ENCODE results near the gene AQP1. TPM values are rescaled to one million over a fixed set of nuclear protein-coding genes. Genes with fewer than 3 reads are reported as not detected.

The AQP1 gene
- polyA plus RNA-seq, 3 donors: 0.03 TPM; not detected in 2

DNA sequence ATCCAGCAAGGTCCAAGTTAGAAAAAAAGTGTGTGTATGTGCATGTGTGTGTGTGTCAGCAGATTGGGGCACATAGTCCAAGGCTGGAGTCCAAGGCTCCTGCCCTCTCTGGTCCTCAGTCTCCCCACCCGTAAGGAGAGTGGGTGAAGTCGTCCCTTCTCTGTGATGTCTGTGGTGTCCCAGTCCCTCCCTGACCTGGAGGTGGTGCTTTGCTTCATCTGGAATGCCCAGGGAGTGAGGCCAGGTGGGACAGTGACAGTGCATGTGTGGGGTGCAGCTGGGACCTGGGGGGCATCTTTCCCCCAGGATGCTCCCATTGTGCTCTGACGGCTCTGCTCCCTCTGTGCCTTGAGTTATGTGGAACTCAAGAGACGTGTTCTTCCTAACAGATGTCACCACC, 18.0 kb downstream of the AQP1 start:
- Histone ChIP-seq H2AFZ (ENCODE audit: insufficient read depth, low read depth, low read length, poor library complexity, severe bottlenecking) (no peak overlapping the region), H3K79me2 (ENCODE audit: insufficient read depth, low read length) (no peaks in the 10 kb centered on the region), H3K27ac (ENCODE audit: low read depth in 1 of 2, low read length in 2 of 2) (no peak overlapping the region), H3K36me3 (replicated peaks in 1 of 2; ENCODE audit: control insufficient read depth in 1 of 2, insufficient read depth in 2 of 2, low read length in 2 of 2) (no peaks in the 10 kb centered on the region), H3K9me3 (replicated peaks in 1 of 2; ENCODE audit: control insufficient read depth in 1 of 2, insufficient read depth in 1 of 2, low read length in 2 of 2) (peaks cover 0 to 7% of the 10 kb centered on the region in 2 donors), H3K9ac (ENCODE audit: insufficient read depth, low read length, poor library complexity, severe bottlenecking) (no peak overlapping the region), H3K4me1 (ENCODE audit: control insufficient read depth in 1 of 2, insufficient read depth in 2 of 2, low read length in 2 of 2) (no peaks in the 10 kb centered on the region), H3K4me2 (replicated peaks; ENCODE audit: extremely low read depth, low read length, poor library complexity, severe bottlenecking) (no peak overlapping the region), H4K20me1 (ENCODE audit: insufficient read depth, low read length) (no peaks in the 10 kb centered on the region), H3K27me3 (ENCODE audit: control insufficient read depth in 2 of 2, insufficient read depth in 2 of 2, low read length in 2 of 2) (no peaks in the 10 kb centered on the region), H3K4me3 (replicated peaks in 1 of 3; ENCODE audit: low read depth in 2 of 3, low read length in 3 of 3) (no peak overlapping the region)
- Mint-ChIP-seq H3K27me3 (ENCODE audit: low read depth in 3 of 3) (peaks cover 0 to 2% (median 2%) of the 10 kb centered on the region in 3 donors), H3K4me1 (no peaks in the 10 kb centered on the region), H3K4me3 (no peak overlapping the region), H3K36me3 (no peaks in the 10 kb centered on the region), H3K27ac (no peak overlapping the region), H3K9me3 (peaks cover 3 to 16% (median 6%) of the 10 kb centered on the region in 7 donors)
- TF ChIP-seq, protein P1, sequence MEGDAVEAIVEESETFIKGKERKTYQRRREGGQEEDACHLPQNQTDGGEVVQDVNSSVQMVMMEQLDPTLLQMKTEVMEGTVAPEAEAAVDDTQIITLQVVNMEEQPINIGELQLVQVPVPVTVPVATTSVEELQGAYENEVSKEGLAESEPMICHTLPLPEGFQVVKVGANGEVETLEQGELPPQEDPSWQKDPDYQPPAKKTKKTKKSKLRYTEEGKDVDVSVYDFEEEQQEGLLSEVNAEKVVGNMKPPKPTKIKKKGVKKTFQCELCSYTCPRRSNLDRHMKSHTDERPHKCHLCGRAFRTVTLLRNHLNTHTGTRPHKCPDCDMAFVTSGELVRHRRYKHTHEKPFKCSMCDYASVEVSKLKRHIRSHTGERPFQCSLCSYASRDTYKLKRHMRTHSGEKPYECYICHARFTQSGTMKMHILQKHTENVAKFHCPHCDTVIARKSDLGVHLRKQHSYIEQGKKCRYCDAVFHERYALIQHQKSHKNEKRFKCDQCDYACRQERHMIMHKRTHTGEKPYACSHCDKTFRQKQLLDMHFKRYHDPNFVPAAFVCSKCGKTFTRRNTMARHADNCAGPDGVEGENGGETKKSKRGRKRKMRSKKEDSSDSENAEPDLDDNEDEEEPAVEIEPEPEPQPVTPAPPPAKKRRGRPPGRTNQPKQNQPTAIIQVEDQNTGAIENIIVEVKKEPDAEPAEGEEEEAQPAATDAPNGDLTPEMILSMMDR (IDR thresholded peaks at IDR 0.05): no peak
- DNase-seq: no peak
- no CpG with 5 or more reads among the region's 4 CpGs for WGBS (ENCODE audit: insufficient coverage)
- intact Hi-C loops (cut with micrococcal nuclease): no loop called here

DNA sequence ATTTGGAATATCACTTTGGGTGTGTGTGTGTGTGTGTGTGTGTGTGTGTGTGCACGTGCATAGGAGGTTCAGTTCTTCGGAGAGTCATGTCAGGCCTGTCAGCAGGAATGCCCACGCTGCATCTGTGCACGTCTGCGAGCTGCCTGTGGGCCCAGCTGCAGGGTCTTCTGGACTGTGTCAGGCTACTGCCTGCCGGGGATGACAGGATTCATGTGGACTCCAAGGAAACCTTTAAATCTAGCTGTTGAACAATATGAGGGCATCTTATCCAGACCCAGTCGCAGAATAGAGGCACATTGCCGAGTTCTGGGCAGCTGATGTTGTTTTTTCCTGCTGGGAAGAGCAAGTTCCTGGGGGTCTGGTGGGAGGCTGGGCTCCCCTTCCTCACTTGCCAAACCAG, 19.0 kb downstream of the AQP1 start:
- WGBS (ENCODE audit: insufficient coverage): 89% methylated on average over 6 of the region's 8 CpGs
- H3K27ac Mint-ChIP-seq: no peak overlapping the region
- Histone ChIP-seq H3K9me3 (replicated peaks in 1 of 2; ENCODE audit: control insufficient read depth in 1 of 2, insufficient read depth in 1 of 2, low read length in 2 of 2) (peaks cover 0 to 7% of the 10 kb centered on the region in 2 donors), H4K20me1 (ENCODE audit: insufficient read depth, low read length) (no peaks in the 10 kb centered on the region), H3K36me3 (replicated peaks in 1 of 2; ENCODE audit: control insufficient read depth in 1 of 2, insufficient read depth in 2 of 2, low read length in 2 of 2) (no peaks in the 10 kb centered on the region), H3K27ac (ENCODE audit: low read depth in 1 of 2, low read length in 2 of 2) (no peak overlapping the region), H3K4me2 (replicated peaks; ENCODE audit: extremely low read depth, low read length, poor library complexity, severe bottlenecking) (no peak overlapping the region), H3K9ac (ENCODE audit: insufficient read depth, low read length, poor library complexity, severe bottlenecking) (no peak overlapping the region), H3K4me3 (replicated peaks in 1 of 3; ENCODE audit: low read depth in 2 of 3, low read length in 3 of 3) (no peak overlapping the region), H3K79me2 (ENCODE audit: insufficient read depth, low read length) (no peaks in the 10 kb centered on the region), H2AFZ (ENCODE audit: insufficient read depth, low read depth, low read length, poor library complexity, severe bottlenecking) (no peak overlapping the region), H3K4me1 (ENCODE audit: control insufficient read depth in 1 of 2, insufficient read depth in 2 of 2, low read length in 2 of 2) (no peaks in the 10 kb centered on the region), H3K27me3 (ENCODE audit: control insufficient read depth in 2 of 2, insufficient read depth in 2 of 2, low read length in 2 of 2) (no peaks in the 10 kb centered on the region)
- intact Hi-C loops (cut with micrococcal nuclease): no loop called here
- peaks cover 0 to 2% (median 0%) of the 10 kb centered on the region in 3 donors for H3K27me3 Mint-ChIP-seq (ENCODE audit: low read depth in 3 of 3)
- TF ChIP-seq, protein P1 (IDR thresholded peaks at IDR 0.05): no peak
- no peaks in the 10 kb centered on the region for H3K4me1 Mint-ChIP-seq
- H3K36me3 Mint-ChIP-seq: no peaks in the 10 kb centered on the region
- peaks cover 3 to 16% (median 6%) of the 10 kb centered on the region in 7 donors for H3K9me3 Mint-ChIP-seq
- DNase-seq: no peak
- no peak overlapping the region for H3K4me3 Mint-ChIP-seq

Data from CD14-positive monocyte (primary cell).